Mesendoderm (in vitro differentiated cells): Measurements from ENCODE around the gene VDR.

ENCODE experiments used
- DNase-seq: peaks from one replicate; pipeline ENCODE4 v3.0.0; 2013
- H2AK5ac ChIP-seq: 2 replicates; pipeline ENCODE4 v1.6.1; 2013; ENCODE audit warnings: low read length, inconsistent platforms
- H2BK120ac ChIP-seq: 2 replicates; pipeline ENCODE4 v1.6.1; 2013; ENCODE audit warnings: low read depth, mild to moderate bottlenecking, low read length, moderate library complexity, mixed read lengths
- H2BK15ac ChIP-seq: replicated peaks from 2 replicates; pipeline ENCODE4 v1.6.1; 2013; ENCODE audit warnings: low read depth, mild to moderate bottlenecking, moderate library complexity
- H2BK5ac ChIP-seq: 2 replicates; pipeline ENCODE4 v1.6.1; 2013; ENCODE audit warnings: low read length, inconsistent platforms
- H3K18ac ChIP-seq: 2 replicates; pipeline ENCODE4 v1.6.1; 2013; ENCODE audit warnings: mild to moderate bottlenecking, low read length, mixed read lengths
- H3K23ac ChIP-seq: one replicate; pipeline ENCODE4 v1.6.1; 2013; ENCODE audit warnings: low read length
- H3K27ac ChIP-seq: 2 replicates; pipeline ENCODE4 v1.5.1; 2013; ENCODE audit warnings: low read depth, mild to moderate bottlenecking, inconsistent platforms, low read length, moderate library complexity
- H3K27me3 ChIP-seq: 2 replicates; pipeline ENCODE4 v1.6.1; 2013; ENCODE audit warnings: low read length, control low read depth, mild to moderate bottlenecking, inconsistent platforms; ENCODE audit not compliant: insufficient read depth, poor library complexity
- H3K36me3 ChIP-seq: 2 replicates; pipeline ENCODE4 v1.6.1; 2013; ENCODE audit warnings: low read length, inconsistent platforms; ENCODE audit not compliant: control insufficient read depth, insufficient read depth
- H3K4ac ChIP-seq: one replicate; pipeline ENCODE4 v1.6.1; 2013; ENCODE audit warnings: low read depth, mild to moderate bottlenecking, low read length, moderate library complexity
- H3K4me1 ChIP-seq: 2 replicates; pipeline ENCODE4 v1.6.1; 2013; ENCODE audit warnings: low read depth, low read length, inconsistent platforms; ENCODE audit not compliant: control insufficient read depth
- H3K4me2 ChIP-seq: 2 replicates; pipeline ENCODE4 v1.6.1; 2013; ENCODE audit warnings: low read length
- H3K4me3 ChIP-seq: 2 replicates; pipeline ENCODE4 v1.5.1; 2013; ENCODE audit warnings: mild to moderate bottlenecking, low read length
- H3K56ac ChIP-seq: one replicate; pipeline ENCODE4 v1.6.1; 2013; ENCODE audit warnings: low read length
- H3K79me1 ChIP-seq: 2 replicates; pipeline ENCODE4 v1.6.1; 2013; ENCODE audit warnings: low read length, inconsistent platforms
- H3K79me2 ChIP-seq: 2 replicates; pipeline ENCODE4 v1.6.1; 2013; ENCODE audit warnings: mild to moderate bottlenecking, low read length; ENCODE audit not compliant: control insufficient read depth, insufficient read depth
- H3K9ac ChIP-seq: 2 replicates; pipeline ENCODE4 v1.6.1; 2013; ENCODE audit warnings: low read length, inconsistent platforms
- H4K5ac ChIP-seq: one replicate; pipeline ENCODE4 v1.6.1; 2013; ENCODE audit warnings: low read length
- H4K8ac ChIP-seq: one replicate; pipeline ENCODE4 v1.6.1; 2013; ENCODE audit warnings: low read depth, mild to moderate bottlenecking, control low read depth, low read length, moderate library complexity
- WGBS: extraction: QIAGEN DNeasy Blood & Tissue Kit; methylation state at CpG from one replicate; pipeline ENCODE4 v1.1.7; 2013; ENCODE audit warnings: low lambda C conversion rate, missing lambda C conversion rate; ENCODE audit not compliant: insufficient coverage; ENCODE audit errors: extremely low coverage; 5-methylcytosine and 5-hydroxymethylcytosine counted together

Gene VDR

DNA sequence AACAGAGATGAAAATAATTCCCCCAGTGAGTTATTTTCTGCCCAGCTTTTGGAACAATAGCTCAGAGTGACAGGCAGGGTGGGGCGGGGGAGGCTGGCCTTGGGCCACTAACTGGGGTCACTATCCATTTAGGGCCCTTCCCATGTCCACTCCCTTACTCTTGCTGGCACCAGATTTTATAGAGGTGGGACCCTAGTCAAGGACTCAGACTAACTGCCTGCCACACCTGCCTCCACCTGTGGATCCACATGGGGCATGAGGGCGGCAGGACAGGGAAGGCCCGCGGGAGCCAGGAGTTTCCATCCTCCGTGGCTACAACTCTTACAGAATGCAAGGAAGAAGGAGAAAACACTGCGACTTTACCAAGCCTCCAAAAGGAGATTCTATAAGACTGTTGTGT lies 10.1 kb downstream of the VDR start:
- no peak overlapping the region for H3K23ac ChIP-seq
- no CpG with 5 or more reads among the region's 6 CpGs for WGBS
- H2BK5ac ChIP-seq: no peak overlapping the region
- no peaks in the 10 kb centered on the region for H3K27me3 ChIP-seq
- no peak overlapping the region for H3K4me2 ChIP-seq
- H3K4me3 ChIP-seq: no peak overlapping the region
- no peak overlapping the region for H3K18ac ChIP-seq
- H2BK15ac ChIP-seq: no peak overlapping the region
- H4K8ac ChIP-seq: no peak overlapping the region
- no peak overlapping the region for H3K9ac ChIP-seq
- H3K79me2 ChIP-seq: no peaks in the 10 kb centered on the region
- H3K36me3 ChIP-seq: no peaks in the 10 kb centered on the region
- H3K79me1 ChIP-seq: no peaks in the 10 kb centered on the region
- H2AK5ac ChIP-seq: no peak overlapping the region
- H3K4me1 ChIP-seq: no peaks in the 10 kb centered on the region
- no peak overlapping the region for H2BK120ac ChIP-seq
- no peak overlapping the region for H3K56ac ChIP-seq
- no peak for DNase-seq
- no peak overlapping the region for H3K27ac ChIP-seq
- no peak overlapping the region for H3K4ac ChIP-seq
- no peak overlapping the region for H4K5ac ChIP-seq

DNA sequence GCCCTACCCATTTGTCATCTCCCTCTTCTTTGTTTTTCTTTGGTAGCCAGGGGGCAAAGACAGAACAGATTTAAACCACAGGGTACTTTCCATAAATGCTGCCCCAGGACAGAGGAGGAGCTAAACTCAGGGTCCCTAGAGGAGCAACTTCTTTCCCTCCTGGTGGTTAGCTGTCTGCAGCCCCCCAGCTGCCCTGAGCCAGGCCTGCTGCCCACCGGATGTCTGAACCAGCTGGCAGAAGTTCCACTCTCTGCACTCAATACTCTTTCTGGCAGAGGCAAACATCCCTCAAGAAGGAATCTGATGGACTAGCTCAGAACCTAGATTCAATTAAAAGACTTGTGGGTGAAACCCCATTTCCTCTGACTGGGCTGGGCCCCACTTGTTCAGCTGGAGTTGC lies 10.7 kb downstream of the VDR start:
- no peaks in the 10 kb centered on the region for H3K27me3 ChIP-seq
- no peaks in the 10 kb centered on the region for H3K36me3 ChIP-seq

DNA sequence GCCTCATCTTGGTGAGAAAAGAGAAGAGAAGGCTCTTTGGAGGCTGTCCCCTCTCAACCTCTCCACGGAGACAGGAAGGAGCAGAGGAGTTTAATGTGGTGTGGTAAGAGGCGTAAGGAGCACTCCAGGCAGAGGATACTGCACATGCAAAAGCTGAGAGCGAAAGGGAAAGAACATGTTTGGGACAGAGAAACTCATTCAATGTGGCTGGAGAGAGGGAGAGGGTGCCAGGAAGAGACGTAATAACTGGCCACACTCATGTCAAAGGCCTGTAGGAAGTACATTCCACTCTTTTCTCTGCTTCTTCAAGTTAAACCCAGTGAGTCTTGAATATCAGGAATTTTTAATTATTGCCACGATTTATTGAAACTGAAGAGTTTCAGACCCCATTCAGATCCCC lies 12.0 kb downstream of the VDR start:
- no peak overlapping the region for H3K56ac ChIP-seq
- H3K79me1 ChIP-seq: no peaks in the 10 kb centered on the region
- H4K5ac ChIP-seq: no peak overlapping the region
- no peak overlapping the region for H3K23ac ChIP-seq
- no peak overlapping the region for H2AK5ac ChIP-seq
- H3K79me2 ChIP-seq: no peaks in the 10 kb centered on the region
- no peak overlapping the region for H3K4me2 ChIP-seq
- no peak overlapping the region for H3K9ac ChIP-seq
- no peaks in the 10 kb centered on the region for H3K27me3 ChIP-seq
- no peak overlapping the region for H2BK5ac ChIP-seq
- whole genome bisulfite sequencing: no CpG with 5 or more reads among the region's 5 CpGs
- H4K8ac ChIP-seq: no peak overlapping the region
- H3K36me3 ChIP-seq: no peaks in the 10 kb centered on the region
- no peak overlapping the region for H3K27ac ChIP-seq
- H3K4me1 ChIP-seq: no peaks in the 10 kb centered on the region
- no peak overlapping the region for H3K4ac ChIP-seq
- H3K18ac ChIP-seq: no peak overlapping the region
- no peak overlapping the region for H2BK15ac ChIP-seq
- H2BK120ac ChIP-seq: no peak overlapping the region
- DNase-seq: no peak
- H3K4me3 ChIP-seq: no peak overlapping the region

More for the DNA sequence above, 10.7 kb downstream of the VDR start:
- Histone ChIP-seq H3K9ac (no peak overlapping the region), H3K4ac (no peak overlapping the region), H3K79me1 (no peaks in the 10 kb centered on the region), H3K4me2 (no peak overlapping the region), H3K27ac (no peak overlapping the region), H3K18ac (no peak overlapping the region), H2AK5ac (no peak overlapping the region), H2BK5ac (no peak overlapping the region), H4K8ac (no peak overlapping the region), H3K79me2 (no peaks in the 10 kb centered on the region), H3K4me3 (no peak overlapping the region), H3K56ac (no peak overlapping the region), H2BK120ac (no peak overlapping the region), H3K23ac (no peak overlapping the region), H4K5ac (no peak overlapping the region), H2BK15ac (no peak overlapping the region), H3K4me1 (no peaks in the 10 kb centered on the region)
- no peak for DNase-seq
- no CpG with 5 or more reads among the region's 1 CpG for WGBS

DNA sequence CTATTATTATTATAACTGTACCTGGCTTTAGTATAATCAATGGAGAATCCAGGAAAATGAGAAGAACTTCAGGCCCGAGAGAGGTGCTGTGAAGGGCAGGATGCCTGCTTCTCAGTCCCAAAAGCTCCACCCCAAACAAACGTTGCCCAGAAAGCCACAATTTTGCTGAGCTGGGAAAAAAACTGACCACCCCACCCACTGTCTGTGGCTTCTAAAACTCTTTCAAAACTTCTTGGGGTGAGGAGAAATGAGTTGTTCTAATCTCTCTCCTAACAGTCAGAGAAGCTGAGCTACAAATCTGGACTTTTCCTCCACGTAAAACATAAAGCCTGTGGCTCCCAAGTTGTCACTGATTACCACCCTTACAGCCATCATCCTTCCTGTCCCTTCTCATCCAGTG lies 13.4 kb downstream of the VDR start:
- no peaks in the 10 kb centered on the region for H3K36me3 ChIP-seq
- H2BK15ac ChIP-seq: no peak overlapping the region
- no peak overlapping the region for H3K9ac ChIP-seq
- H4K8ac ChIP-seq: no peak overlapping the region
- no peaks in the 10 kb centered on the region for H3K79me2 ChIP-seq
- H3K4ac ChIP-seq: no peak overlapping the region
- WGBS: no CpG with 5 or more reads among the region's 3 CpGs
- no peak overlapping the region for H3K23ac ChIP-seq
- H3K27me3 ChIP-seq: no peaks in the 10 kb centered on the region
- no peaks in the 10 kb centered on the region for H3K79me1 ChIP-seq
- H2BK5ac ChIP-seq: no peak overlapping the region
- H3K4me3 ChIP-seq: no peak overlapping the region
- H2BK120ac ChIP-seq: no peak overlapping the region
- DNase-seq: no peak
- no peak overlapping the region for H3K4me2 ChIP-seq
- no peak overlapping the region for H3K27ac ChIP-seq
- H2AK5ac ChIP-seq: no peak overlapping the region
- H3K4me1 ChIP-seq: no peaks in the 10 kb centered on the region
- H4K5ac ChIP-seq: no peak overlapping the region
- no peak overlapping the region for H3K18ac ChIP-seq
- no peak overlapping the region for H3K56ac ChIP-seq

DNA sequence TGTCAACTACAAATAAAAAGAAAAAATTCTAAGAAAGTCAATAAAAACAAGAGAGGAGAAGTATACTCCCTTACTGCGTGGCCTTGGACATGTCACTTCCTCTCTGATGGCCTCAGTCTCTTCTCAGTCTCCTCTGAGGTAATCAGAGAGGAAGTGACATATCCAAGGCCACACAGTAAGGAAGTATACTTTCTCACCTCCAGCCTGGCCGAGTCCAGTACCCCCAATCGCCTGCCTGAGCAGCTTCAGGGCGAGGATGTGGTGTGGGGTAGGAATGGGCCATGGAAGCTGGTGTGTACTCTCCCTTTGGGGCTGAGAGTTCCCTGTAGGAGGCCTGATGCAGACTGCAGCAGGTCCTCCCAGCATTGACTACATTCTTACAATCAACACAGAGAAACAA lies 15.8 kb downstream of the VDR start:
- H3K79me2 ChIP-seq: no peaks in the 10 kb centered on the region
- WGBS: no CpG with 5 or more reads among the region's 4 CpGs
- H3K27me3 ChIP-seq: no peaks in the 10 kb centered on the region
- no peak overlapping the region for H2AK5ac ChIP-seq
- no peak overlapping the region for H4K5ac ChIP-seq
- DNase-seq: no peak
- no peak overlapping the region for H3K4me2 ChIP-seq
- H2BK15ac ChIP-seq: no peak overlapping the region
- H3K9ac ChIP-seq: no peak overlapping the region
- H3K18ac ChIP-seq: no peak overlapping the region
- H3K56ac ChIP-seq: no peak overlapping the region
- H3K36me3 ChIP-seq: no peaks in the 10 kb centered on the region
- H4K8ac ChIP-seq: no peak overlapping the region
- H3K27ac ChIP-seq: no peak overlapping the region
- no peak overlapping the region for H3K23ac ChIP-seq
- no peak overlapping the region for H3K4me3 ChIP-seq
- no peak overlapping the region for H2BK120ac ChIP-seq
- H3K79me1 ChIP-seq: no peaks in the 10 kb centered on the region
- no peak overlapping the region for H3K4ac ChIP-seq
- no peaks in the 10 kb centered on the region for H3K4me1 ChIP-seq
- no peak overlapping the region for H2BK5ac ChIP-seq

DNA sequence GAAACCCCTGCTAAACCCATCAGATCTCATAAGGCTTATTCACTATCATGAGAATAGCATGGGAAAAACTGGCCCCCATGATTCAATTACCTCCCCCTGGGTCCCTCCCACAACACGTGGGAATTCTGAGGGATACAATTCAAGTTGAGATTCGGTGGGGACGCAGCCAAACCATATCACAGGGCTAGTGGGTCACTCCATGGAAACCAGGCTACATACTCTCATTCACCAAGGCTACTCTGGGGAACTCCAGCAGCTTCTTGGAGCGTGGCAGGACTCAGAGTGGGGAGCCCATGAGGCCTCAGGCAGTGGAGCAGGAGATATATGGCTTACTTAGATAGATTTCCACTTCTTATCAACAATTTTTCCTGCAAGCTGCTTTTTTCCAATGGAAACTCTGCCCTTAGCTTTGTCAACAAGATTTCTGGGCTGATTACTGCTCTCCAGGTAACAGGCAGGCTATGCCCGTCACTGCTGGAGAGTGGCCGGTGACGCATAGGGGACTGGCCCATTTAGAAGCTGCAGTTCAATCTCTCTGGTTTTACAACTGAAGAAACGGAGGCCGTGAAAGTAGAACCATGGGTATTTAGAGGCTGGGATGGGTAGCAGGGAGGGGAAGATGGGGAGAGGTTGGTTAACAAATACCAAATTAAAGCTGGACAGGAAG lies 16.5 kb downstream of the VDR start:
- Histone ChIP-seq H3K4me3 (no peak overlapping the region), H3K56ac (no peak overlapping the region), H3K27ac (no peak overlapping the region), H3K18ac (no peak overlapping the region), H3K79me2 (no peaks in the 10 kb centered on the region), H4K8ac (no peak overlapping the region), H3K79me1 (no peaks in the 10 kb centered on the region), H2BK5ac (no peak overlapping the region), H3K9ac (no peak overlapping the region), H3K27me3 (no peaks in the 10 kb centered on the region), H3K4ac (no peak overlapping the region), H2BK15ac (no peak overlapping the region), H3K4me2 (no peak overlapping the region), H2BK120ac (no peak overlapping the region), H4K5ac (no peak overlapping the region), H3K4me1 (no peaks in the 10 kb centered on the region), H3K36me3 (no peaks in the 10 kb centered on the region), H2AK5ac (no peak overlapping the region), H3K23ac (no peak overlapping the region)
- WGBS: no CpG with 5 or more reads among the region's 9 CpGs
- DNase-seq: no peak
